GM19455 (cell line): ENCODE results near the gene MAMDC2.
"Not testable (repeated sequence)": the region's sequence is repeated elsewhere in the genome, so short reads cannot be mapped to it uniquely, and the experiment has no call there.

Source experiments
- ATAC-seq: cut with Tn5 transposase; IDR thresholded peaks from one replicate; pipeline ENCODE4 v1.9.1; 2021; ENCODE audit not compliant: unreplicated experiment

The MAMDC2 gene

DNA sequence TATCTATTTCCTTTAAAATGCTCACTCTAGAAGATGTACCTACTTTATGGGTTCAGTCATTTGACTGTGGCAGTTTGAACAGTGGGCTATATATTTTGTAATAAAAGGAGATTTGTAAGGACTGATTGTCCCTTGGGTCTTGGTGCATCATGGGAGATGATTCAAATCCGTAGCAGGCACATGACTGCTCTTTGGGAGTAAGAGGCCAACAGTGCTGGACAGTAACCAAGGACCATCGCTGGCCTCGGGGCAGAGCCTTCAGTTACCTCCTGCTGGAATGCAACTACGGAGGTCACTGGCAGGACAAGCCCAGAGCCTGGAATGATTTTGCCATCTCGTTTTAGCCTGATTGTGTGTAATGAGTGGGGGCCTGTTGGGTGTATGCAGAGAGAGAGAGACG lies 7.0 kb upstream of the MAMDC2 start:
- no peak for ATAC-seq

DNA sequence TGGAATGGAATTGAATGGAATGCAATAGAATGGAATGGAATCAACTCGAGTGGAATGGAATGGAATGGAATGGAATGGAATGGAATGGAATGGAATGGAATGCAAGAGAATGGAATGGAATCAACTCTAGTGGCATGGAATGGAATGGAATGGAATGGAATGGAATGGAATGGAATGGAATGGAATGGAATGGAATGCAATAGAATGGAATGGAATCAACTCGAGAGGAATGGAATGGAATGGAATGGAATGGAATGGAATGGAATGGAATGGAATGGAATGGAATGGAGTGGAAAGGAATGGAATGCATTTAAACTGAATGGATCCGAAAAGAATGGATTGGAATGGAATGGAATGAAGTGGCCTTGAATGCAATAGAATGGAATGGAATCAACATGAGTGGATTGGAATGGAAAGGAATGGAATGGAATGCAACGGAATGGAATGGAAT lies 5.5 kb upstream of the MAMDC2 start:
- not testable (repeated sequence) for ATAC-seq

DNA sequence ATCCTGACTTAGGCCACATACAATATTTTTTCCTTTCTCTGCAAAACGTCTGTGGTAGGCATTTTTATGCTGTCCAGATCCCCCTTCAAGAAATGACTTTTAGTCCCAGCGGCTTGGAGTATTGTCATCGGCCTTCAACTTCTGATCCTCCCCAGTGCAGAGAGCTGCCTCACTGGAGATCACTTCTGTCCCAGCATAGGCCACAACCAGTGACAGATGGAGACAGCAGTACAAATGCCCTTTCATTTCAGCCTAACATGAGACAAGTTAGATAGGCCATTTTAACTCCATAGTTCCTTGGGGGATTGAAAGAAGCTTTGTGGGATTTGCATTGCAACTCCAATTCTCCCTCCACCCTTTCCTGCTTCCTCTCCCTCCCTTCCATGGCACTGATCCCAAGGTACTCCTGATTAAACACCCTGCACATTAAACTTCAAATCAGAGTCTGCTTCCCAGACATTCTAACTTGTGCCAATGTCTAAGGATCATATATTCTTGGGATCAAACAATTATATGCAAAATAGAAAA lies 3.2 kb upstream of the MAMDC2 start:
- ATAC-seq: no peak

DNA sequence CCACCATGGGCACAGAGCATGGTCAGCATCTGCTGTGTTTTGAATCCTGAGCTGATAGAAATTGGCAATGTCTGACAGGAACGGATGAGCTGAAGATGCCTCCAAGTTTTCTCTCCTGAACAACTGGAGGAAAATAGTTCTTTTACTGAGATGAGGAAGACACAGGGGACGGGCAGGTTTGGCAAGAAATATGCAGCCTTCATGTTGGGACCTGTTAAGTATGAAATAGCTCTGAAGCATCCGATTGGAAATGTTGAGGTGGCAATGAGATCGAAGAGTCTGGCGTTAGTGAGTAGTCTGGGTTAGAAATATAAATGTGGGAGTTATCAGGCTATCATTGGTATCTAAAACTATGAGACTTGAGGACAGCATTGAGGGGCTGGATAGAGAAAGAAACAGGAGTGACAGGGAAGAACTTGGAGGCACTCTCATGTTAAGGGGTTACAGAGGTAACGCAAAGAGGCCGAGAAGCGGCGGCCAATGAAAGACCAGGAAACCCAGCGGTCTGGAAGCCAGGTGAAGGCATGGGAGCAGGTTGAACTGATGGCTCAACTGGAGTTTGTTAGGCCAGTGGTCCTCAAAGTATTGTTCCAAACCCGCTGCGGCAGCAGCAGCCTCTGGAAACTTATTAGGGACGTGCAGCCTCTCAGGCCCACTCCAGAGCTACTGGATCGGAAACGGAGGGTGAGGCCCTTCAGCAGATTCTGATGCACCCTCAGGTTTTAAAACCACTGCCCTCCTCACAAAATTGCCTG lies 1.0 kb upstream of the MAMDC2 start:
- ATAC-seq: no peak

DNA sequence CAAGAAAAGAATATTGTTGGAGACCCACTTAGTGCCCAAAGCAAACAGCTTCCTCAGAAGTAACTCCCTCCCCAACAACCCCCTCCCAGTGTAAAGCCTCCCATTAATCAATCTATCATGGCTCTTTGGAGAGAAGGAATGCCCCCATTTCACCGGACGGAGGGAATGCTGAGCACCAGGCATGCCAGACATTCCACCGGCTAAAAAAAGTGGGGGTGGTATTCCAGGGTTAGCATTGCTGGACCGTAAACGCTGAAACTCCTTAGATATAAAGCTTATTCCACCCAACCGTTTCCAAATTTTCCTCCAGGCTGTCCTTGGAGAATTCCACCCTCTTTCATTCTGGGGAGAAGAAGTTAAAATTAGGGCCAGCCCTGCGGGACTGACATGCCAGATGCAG lies 363 bp upstream of the MAMDC2 start:
- no peak for ATAC-seq

DNA sequence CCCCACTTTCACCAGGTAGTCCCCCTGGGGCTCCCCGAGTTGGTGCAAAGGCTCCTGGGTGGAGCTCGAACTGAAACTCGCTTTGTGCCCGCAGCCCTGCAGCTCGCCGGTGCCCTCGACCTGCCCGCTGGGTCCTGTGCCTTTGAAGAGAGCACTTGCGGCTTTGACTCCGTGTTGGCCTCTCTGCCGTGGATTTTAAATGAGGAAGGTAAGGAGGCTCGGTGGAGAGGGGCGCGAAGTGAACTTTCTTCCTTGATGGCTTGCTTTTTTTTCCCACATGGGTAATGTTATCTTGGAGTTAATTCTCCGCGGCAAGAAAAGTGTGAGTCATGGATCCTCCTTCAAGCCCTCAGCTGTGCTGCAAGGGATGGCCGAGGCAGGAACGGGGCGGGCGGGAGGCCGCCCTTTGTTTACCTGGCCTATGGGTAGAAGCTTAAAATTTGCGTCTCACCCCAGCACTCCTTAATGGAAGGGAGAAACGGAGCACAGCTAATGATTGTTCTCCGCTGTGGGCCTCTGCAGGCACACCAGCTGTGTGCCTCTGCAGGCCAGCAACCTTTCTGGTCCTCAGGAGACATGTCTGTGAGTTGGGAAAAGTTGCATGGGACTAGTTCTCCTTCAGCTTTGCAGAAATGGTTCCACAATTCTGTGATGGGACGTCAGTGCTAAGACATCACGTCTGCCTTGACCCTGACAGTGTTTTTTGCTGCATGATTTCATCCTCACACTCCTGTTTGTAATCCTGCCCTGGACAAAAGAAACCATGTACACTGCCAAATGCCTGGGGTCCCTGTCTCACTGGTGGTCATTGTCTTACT lies 1.1 kb downstream of the MAMDC2 start:
- ATAC-seq: no peak

DNA sequence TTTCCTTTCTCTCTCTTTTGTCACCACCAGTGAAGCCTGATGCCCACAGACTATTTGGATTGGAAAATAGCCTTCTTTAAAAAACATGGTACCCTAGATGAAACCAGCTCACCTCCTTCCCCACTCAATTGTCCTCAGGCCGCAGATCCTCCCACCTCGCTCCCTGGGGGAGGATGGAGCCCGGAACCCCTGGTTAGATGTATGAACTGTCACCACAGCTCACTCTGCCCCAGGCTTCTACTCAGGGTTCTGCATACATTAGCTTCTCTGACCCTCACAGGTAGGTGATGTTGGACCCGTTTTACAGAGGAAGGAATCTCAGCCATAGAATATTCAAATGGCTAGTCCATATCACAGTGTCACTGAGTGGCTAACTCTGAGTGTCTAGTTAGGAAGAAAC lies 1.8 kb downstream of the MAMDC2 start:
- ATAC-seq: no peak

DNA sequence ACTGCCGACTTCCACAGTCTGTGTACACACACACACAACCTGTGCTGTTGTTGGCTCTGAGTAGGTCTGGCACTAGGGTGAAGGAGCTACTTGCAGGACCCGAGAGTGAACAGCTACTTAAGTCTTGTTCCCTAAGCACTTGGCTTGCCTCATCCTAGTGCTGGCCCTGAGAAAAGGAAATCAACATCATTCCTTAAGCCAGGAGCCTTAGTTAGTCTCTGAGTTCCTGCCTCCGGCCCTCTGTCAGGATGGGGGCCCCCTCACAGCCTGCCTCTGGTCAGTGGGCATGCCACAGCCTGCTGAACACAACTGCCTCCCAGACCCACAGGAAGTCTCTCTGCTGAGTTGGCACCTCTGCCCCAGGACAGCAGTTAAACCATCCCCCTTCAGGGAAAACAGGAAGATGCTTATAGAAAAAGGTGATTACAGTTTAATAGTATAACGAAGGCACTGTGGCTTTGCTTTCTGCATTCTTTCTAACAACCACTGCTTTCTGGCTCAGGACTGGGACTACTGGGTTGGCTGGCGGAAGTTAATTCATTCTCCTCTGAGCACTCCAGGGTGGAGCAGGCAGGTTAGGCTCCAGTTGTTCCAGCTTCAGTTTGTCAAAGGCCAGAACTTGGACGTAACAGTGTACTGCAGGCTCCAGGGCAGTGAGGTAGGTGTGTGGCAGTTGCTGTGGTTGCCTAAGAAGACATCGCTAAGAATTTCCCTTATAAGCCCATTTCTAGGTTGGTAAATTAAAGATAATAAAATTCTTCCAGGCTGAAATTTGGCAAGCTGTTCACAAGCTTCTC lies 2.8 kb downstream of the MAMDC2 start:
- ATAC-seq: no peak

DNA sequence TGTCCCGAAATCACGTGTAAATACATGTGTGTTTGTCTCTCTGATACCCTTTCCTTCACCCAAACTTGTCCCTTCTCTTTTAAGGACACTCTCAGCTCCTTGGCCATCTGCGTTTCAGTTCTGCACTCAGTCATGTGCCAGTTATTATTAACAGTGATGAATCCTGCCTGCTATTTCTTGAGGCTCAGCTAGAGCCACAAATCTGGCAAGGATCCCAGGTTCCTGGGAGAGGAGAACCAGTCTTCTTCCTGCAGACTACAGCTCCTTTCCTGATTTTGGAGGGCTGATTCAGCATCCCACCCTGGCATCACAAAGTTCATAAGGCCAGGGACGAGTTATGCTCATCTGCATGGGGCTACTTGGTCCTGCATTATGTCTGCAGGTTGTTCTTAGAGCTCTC lies 5.6 kb downstream of the MAMDC2 start:
- no peak for ATAC-seq

DNA sequence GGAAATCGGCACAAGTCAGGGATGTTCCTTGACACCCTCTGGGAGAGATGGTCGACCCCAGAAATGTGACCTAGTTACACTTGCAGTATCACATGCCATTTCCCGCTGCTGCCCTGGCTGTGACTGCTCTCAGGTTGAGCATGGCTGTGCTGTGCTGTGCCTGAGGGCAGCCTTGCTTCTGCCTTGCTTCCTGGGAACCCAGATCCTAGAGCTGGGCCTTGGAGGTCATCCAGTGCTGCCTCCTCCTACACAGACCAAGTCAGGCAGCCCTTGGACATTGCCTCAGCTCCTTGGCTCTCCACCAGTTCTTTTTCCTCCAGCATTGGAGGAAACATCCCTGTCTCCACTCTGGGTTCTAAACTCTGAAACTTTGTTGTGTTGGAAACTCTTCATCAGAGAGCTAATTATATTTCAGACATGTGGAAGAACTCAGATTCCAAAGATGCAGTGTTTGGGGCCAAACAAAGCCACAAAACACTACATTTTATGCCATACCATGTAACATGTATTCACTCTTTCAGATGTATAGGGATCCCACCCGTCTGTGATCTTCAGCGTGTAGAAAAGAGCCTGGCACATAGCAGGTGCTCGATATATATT lies 6.1 kb downstream of the MAMDC2 start:
- no peak for ATAC-seq

DNA sequence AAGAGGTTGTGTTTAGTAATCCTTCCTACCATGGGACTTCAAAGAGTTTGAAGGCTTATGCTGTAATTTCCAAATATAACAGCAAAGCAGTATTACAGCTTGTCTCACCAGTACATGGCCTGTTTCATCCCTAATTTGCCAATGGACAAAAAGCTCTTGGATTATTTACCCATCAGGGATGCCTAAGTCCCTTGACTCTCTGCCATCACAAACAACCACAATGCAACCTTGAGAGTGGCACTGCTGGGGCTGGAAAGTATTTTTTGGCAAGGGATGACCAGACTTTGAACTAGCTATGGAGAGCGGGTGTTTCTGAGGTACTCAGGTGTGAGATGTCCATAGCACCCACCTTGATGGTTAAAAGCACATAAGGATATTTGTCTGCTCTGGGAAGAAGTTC lies 9.1 kb downstream of the MAMDC2 start:
- no peak for ATAC-seq

DNA sequence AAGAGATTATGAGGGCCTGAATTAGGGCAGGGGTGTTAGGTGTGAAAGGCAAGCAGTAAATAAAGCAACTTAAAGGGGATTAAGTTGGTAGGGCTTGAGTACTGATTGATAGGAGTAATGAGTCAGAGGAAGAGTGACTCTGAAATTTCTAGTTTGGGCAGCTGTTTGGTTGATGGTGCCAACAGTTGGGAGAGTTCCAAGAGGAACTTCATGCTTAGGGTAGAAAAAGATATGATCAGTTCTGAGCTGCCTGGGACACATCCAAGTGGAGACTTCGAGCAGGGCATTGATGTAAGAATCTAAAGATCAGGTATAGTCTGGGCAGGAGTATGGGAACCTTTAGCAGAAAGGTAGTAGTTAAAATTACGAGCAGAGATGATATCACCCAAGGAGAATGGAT lies 10.2 kb downstream of the MAMDC2 start:
- ATAC-seq: no peak

DNA sequence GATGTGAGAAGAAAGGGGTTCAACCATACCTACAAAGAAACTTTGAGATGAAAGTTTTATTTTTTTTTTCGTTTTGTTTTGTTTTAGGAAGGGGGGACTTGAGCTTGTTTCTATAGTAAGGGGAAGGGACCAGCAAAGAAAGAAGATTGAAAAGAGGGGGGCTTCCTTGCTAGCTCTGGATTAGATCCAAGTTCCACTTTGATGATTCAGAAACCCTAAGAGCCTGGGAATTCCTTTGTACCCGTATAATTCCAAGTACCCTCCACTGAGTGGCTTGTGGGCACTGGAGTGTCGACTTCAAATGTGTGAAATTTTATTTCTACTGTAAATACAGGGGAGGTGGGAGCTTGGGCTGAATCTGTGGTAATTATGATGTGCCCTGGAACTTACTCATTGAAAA lies 10.9 kb downstream of the MAMDC2 start:
- no peak for ATAC-seq

DNA sequence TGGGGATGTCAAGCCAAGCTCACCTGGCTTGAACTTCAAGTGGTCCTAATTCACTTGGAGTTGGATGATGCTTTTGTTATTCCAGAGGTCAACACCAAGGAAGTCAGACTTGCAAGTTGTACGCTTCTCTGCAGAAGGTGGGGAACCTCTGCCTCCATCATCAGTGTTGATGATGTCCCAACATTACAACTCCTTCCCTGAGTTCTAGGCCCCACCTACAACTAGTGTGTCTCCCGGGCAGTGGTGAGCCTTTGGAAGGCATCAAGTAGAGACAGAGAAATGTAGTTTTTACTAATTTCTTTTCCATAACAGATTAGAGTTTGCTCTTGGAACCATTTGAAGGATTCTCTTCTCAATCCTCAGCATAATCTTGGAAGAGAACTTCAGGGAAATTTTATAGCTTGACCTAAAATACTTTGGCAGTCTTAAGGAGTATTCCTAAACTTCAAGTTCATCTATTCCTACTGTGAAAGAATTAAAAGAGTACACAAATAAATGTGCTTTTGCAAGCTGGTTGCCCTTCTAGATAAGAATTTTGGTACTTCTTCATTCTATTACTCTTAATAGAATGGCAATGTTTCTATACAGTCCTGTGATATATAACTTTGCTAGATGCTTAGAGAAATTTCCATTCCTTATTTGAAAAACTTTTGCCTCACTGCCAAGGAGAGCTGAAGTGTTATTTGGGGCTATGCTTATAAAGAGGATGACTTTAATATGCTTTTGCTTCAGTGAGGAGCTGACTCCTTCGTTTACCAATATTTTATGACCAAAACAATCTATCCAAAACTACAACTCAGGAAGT lies 12.0 kb downstream of the MAMDC2 start:
- ATAC-seq: no peak

DNA sequence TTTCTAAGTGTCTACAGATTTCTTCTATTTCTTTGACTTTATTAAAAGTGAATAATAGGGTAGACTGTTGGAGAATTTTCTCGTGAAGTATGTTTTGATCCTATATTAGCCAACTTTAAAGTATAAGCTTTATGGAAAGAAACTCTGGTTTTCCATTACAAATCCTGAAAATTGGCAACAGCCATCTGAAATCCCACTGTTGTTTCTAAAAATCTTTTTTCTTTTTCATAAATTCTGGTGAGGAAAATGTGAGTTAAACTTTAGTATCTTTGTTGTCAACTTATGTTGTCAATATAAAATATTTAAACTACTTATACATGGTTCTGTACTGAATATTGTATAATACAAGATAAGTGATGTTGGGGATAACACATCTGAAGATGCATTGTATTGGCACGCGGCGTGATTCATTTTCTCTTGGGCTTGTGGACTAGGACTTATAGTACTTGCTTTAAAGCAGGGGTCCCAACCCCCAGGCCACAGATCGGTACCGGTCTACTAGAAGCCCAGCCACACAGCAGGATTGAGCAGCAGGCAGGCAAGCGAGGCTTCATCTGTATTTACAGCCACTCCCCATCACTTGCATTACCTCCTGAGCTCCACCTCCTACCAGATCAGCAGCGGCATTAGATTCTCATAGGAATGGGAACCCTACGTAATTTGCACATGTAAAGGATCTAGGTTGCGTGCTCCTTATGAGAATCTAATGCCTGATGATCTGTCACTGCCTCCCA lies 12.7 kb downstream of the MAMDC2 start:
- ATAC-seq: no peak

DNA sequence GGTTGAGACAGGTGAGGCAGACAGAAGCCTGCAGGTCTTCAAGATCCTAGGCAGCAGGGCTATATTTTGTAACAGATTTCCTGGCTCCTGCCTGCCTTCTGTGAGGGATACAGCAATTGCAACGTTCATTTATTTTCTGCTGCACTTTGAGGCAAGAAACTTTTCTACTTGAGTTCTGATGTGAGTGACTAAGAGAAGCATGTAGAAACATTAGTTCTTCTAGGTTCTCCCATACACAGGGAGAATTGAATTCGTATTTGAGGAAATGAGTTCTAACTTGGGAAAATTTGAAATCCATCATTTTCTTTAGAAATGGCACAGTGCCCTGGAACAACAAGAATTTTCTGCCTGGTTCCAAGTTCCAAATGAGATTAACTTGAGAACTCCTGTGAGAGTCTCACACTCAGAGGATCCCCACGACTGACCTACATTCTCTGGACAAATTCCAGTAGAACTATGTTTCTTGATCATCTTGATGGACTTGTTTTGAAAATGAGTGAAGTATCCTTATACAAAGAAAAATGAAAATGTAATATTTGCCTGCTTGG lies 15.0 kb downstream of the MAMDC2 start:
- no peak for ATAC-seq

DNA sequence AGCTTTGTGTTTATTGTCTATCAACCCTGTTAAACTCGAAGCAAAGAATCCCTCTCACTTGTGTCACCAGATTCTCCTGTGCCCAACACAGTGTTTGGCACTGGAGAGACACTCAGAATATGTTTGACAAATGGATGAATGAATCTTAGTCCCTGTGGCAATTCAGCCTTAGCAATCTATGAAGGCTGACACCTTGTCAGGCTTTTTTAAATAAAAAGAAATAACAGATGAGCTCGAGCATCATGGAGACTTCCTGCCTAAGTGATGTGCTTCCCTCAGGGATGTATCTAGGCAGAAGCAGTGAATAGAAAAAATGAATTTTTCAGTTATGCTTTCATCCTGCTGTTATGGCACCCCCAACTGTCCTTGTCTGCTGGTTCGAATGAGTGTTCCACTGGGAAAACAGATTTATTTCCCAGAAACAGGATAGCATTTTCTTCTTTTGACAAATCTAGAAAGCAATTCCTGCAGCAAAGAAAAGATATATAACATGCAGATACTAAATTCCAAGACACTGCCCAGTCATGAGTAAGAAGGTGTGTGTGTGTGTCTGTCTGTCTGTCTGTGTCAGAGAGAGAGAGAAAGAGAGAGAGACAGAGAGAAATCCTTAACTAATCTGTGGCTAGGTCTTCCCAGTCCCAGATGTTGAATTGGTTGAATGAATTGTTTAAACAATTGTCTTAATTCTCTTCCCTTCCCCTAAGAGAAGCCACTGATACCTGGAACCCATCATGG lies 16.7 kb downstream of the MAMDC2 start:
- no peak for ATAC-seq

DNA sequence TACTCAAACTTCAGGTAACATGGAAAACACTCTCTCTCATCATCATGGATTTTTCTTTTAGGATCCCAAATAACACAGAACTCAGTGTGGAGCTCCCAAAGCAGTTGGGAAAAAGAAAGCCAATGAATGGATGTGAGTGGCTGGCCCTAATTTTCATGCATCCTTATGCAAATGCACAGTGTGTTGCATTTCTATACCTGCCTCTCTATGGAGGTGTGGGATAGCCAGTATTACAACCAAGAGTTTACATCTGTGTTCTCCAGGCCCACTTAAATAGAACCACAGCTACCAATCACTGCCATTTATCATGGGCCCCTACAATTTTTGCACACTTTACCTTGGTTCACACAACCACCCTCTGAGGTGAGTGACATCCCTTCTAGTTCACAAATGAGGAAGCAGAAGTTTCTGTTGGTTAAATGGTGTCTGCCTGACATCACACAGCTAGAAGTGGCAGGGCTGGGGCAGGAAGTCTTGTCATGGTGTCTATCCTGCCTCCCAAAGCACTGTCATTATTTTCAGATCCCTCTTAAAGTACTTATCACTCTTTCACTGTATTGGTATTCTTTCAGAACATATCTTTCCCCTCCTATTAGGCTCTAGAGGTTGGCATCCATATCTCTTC lies 17.3 kb downstream of the MAMDC2 start:
- no peak for ATAC-seq
